Measurements from ENCODE around the gene RAB40B. TPM values are rescaled to one million over a fixed set of nuclear protein-coding genes. Genes with fewer than 3 reads are reported as not detected.
"Not testable (repeated sequence)": the region's sequence is repeated elsewhere in the genome, so short reads cannot be mapped to it uniquely, and the experiment has no call there.

RAB40B gene
- total and polyA plus RNA-seq, 2 of the 13 experiments (the other 11 are each of a cell fraction or from before 2014, with no cell fraction given): 6.2 to 6.5 TPM

DNA sequence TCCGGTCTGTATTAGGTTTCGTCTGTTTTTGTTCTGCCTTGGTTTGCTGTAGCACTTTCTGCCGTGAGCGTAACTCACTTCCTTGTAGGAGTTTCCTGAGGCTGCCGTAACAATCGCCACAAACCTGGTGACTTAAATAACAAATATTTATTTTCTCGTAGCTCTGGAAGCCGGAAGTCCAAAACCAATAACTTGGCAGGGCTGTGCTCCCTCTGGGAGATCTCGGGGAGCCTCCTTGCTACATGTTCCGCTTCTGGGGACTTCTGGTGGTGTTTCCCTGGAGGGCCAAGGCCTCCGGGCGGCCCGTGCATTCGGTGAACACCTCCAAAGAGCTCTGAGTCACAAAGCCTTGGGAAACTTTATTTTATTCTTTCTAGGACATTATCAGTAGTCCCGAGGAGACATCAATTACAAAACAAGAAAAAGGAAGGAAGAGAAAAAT, 43.4 kb downstream of the RAB40B start (continued):
- no peak for TF ChIP-seq HNRNPLL (IDR thresholded peaks at IDR 0.05; ENCODE audit: low read depth, low read length, poor library complexity, severe bottlenecking)
- TF ChIP-seq ZNF441 (CRISPR knock-in tag; IDR thresholded peaks at IDR 0.05; ENCODE audit: borderline replicate concordance): no peak
- TF ChIP-seq GABPA (IDR thresholded peaks at IDR 0.05; ENCODE audit: low read depth, low read length): no peak
- TF ChIP-seq GABPA (CRISPR knock-in tag; IDR thresholded peaks at IDR 0.05; ENCODE audit: low read depth): 0 out of 2 replicates have a peak, but pooled peaks have one; percentile 20
- TF ChIP-seq HDAC1 (CRISPR knock-in tag; IDR thresholded peaks at IDR 0.05): 0 out of 2 replicates have a peak, but pooled peaks have one; percentile 27
- peak; percentile 29; the same call in 1 of the 2 replicates for TF ChIP-seq ZFY (CRISPR knock-in tag; IDR thresholded peaks at IDR 0.05)
- peak; percentile 73 for TF ChIP-seq ELF3 (CRISPR knock-in tag; IDR thresholded peaks at IDR 0.05)
- peak; percentile 20; the same call in 1 of the 2 replicates for TF ChIP-seq ETV5 (CRISPR knock-in tag; IDR thresholded peaks at IDR 0.05; ENCODE audit: borderline replicate concordance)

GRCh38 chr17:82654611-82655010, 43.9 kb downstream of the RAB40B start:
- 81% methylated on average over 6 of the region's 6 CpGs for WGBS (ENCODE audit: low lambda C conversion rate)
- H3K79me2 ChIP-seq (ENCODE audit: insufficient read depth, low read length); BruUV-seq (replicated peaks); in situ Hi-C loops (cut with HindIII; ENCODE audit: extremely low pct_ligation_motif_present, low pct_unique_long_range_greater_than_20kb); H3K9me3 ChIP-seq (ENCODE audit: low read length); H3K36me3 ChIP-seq (replicated peaks in 1 of 2; ENCODE audit: control insufficient read depth in 1 of 2, insufficient read depth in 2 of 2, low read length in 2 of 2); H4K20me1 ChIP-seq (ENCODE audit: insufficient read depth, low read length); DNase-seq (ENCODE audit: low spot score); H2AFZ ChIP-seq (ENCODE audit: low read length); CTCF ChIA-PET (ENCODE audit: low intra/inter-chr PET ratio, low total read pairs); ATAC-seq; intact Hi-C loops (cut with micrococcal nuclease; ENCODE audit: unreplicated experiment); FAIRE-seq; H3K27ac ChIP-seq (ENCODE audit: extremely low read length, insufficient read depth, low read length); H3K27me3 ChIP-seq (ENCODE audit: control insufficient read depth in 1 of 2, insufficient read depth in 2 of 2, low read length in 2 of 2): not testable (repeated sequence)
- POLR2A ChIA-PET: interaction anchor here (0.6 kb wide), 1 partner anchor 62 kb away, joined by 3 read pairs; the partner anchor contains the start of gene FN3KRP
- H3K4me3 ChIP-seq (replicated peaks in 1 of 3; ENCODE audit: insufficient read depth in 1 of 3, low read depth in 2 of 3, low read length in 3 of 3): peak overlapping the region; percentile 14 to 31 (median 29); a peak in 3 of 6 replicates
- H3K4me2 ChIP-seq (ENCODE audit: low read depth, low read length): peak overlapping the region; percentile 69
- H3K9ac ChIP-seq (ENCODE audit: insufficient read depth, low read depth, low read length): peak overlapping the region; percentile 44; the same call in 1 of the 2 replicates
- TF ChIP-seq, protein P1, sequence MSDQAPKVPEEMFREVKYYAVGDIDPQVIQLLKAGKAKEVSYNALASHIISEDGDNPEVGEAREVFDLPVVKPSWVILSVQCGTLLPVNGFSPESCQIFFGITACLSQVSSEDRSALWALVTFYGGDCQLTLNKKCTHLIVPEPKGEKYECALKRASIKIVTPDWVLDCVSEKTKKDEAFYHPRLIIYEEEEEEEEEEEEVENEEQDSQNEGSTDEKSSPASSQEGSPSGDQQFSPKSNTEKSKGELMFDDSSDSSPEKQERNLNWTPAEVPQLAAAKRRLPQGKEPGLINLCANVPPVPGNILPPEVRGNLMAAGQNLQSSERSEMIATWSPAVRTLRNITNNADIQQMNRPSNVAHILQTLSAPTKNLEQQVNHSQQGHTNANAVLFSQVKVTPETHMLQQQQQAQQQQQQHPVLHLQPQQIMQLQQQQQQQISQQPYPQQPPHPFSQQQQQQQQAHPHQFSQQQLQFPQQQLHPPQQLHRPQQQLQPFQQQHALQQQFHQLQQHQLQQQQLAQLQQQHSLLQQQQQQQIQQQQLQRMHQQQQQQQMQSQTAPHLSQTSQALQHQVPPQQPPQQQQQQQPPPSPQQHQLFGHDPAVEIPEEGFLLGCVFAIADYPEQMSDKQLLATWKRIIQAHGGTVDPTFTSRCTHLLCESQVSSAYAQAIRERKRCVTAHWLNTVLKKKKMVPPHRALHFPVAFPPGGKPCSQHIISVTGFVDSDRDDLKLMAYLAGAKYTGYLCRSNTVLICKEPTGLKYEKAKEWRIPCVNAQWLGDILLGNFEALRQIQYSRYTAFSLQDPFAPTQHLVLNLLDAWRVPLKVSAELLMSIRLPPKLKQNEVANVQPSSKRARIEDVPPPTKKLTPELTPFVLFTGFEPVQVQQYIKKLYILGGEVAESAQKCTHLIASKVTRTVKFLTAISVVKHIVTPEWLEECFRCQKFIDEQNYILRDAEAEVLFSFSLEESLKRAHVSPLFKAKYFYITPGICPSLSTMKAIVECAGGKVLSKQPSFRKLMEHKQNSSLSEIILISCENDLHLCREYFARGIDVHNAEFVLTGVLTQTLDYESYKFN (CRISPR knock-in tag; conservative IDR thresholded peaks at IDR 0.05): peak; percentile 10; the same call in 1 of the 2 replicates
- 0 out of 2 replicates have a peak, but pooled peaks have one; percentile 45 for TF ChIP-seq ZNF605 (CRISPR knock-in tag; IDR thresholded peaks at IDR 0.05)
- 0 out of 2 replicates have a peak, but pooled peaks have one; percentile 0 for TF ChIP-seq ZNF501 (CRISPR knock-in tag; IDR thresholded peaks at IDR 0.05)
- TF ChIP-seq HDAC1 (CRISPR knock-in tag; IDR thresholded peaks at IDR 0.05): 0 out of 2 replicates have a peak, but pooled peaks have one; percentile 13
- TF ChIP-seq, protein P2, sequence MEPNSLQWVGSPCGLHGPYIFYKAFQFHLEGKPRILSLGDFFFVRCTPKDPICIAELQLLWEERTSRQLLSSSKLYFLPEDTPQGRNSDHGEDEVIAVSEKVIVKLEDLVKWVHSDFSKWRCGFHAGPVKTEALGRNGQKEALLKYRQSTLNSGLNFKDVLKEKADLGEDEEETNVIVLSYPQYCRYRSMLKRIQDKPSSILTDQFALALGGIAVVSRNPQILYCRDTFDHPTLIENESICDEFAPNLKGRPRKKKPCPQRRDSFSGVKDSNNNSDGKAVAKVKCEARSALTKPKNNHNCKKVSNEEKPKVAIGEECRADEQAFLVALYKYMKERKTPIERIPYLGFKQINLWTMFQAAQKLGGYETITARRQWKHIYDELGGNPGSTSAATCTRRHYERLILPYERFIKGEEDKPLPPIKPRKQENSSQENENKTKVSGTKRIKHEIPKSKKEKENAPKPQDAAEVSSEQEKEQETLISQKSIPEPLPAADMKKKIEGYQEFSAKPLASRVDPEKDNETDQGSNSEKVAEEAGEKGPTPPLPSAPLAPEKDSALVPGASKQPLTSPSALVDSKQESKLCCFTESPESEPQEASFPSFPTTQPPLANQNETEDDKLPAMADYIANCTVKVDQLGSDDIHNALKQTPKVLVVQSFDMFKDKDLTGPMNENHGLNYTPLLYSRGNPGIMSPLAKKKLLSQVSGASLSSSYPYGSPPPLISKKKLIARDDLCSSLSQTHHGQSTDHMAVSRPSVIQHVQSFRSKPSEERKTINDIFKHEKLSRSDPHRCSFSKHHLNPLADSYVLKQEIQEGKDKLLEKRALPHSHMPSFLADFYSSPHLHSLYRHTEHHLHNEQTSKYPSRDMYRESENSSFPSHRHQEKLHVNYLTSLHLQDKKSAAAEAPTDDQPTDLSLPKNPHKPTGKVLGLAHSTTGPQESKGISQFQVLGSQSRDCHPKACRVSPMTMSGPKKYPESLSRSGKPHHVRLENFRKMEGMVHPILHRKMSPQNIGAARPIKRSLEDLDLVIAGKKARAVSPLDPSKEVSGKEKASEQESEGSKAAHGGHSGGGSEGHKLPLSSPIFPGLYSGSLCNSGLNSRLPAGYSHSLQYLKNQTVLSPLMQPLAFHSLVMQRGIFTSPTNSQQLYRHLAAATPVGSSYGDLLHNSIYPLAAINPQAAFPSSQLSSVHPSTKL (CRISPR knock-in tag; IDR thresholded peaks at IDR 0.05): 0 out of 2 replicates have a peak, but pooled peaks have one; percentile 4
- peaks cover 40% of the 10 kb centered on the region for H3K4me1 ChIP-seq (ENCODE audit: insufficient read depth, low read length)
